ENCODE results near the gene MED13L. TPM values are rescaled to one million over a fixed set of nuclear protein-coding genes. Genes with fewer than 3 reads are reported as not detected.

MED13L gene
- total RNA-seq: 100 to 1,000 TPM; 248 to 387 (median 279) TPM

DNA sequence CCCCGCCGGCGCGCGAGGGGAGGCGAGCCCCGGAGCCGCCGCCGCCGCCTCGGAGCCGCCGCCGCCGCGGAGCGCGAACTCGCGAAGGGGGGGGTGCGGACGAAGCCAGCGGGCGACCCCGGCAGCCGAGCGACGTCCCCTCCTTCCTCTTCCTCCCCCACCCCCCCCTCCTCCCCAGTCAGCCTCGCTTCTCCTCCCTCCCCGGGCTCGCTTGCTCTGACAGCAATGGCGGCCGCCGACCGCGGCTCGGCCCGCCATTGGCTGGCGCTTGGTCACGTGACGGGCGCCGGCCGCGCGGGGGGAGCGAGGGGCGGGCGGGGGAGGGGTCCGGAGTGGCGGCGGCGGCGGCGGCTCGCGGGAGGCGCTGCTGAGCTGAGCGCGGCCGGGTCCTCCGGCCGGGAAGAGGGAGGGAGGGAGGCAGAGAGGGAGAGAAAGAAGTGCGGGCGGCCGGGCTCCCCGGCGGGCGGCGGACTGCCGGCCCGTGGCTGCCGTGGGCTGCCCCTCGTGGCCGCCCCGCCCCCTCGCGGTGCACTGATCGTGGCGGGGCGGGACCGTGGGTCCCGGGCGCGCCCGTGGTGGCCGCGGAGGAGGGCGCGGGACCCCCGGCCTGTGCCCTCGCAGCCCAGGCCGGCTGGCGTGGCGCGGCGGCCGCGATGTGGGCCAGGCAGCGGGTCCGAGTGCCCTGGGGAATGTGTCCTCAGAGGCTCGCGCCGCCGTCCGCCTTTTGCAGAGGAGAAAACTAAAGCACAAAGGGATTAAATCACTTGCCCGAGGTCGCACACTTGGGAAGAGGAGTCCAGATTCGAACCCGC lies at the start of gene MED13L:
Gene MED13L, minus strand, starts transcription at position 227 of the 812 bp plus-strand sequence. CDS start 562 bp downstream, outside the sequence.
- H3K27me3 ChIP-seq: no peaks in the 10 kb centered on the region
- peak within 1 kb of the TSS; percentile 97 to 100 for H3K27ac ChIP-seq
- no peaks in the 10 kb centered on the region for H3K4me1 ChIP-seq
- TF ChIP-seq POLR2A (IDR thresholded peaks at IDR 0.05): no peak
- peak in 2 of 3 donors; percentile 49 to 75 for TF ChIP-seq POLR2AphosphoS5 (IDR thresholded peaks at IDR 0.05)
- TF ChIP-seq, protein P1, sequence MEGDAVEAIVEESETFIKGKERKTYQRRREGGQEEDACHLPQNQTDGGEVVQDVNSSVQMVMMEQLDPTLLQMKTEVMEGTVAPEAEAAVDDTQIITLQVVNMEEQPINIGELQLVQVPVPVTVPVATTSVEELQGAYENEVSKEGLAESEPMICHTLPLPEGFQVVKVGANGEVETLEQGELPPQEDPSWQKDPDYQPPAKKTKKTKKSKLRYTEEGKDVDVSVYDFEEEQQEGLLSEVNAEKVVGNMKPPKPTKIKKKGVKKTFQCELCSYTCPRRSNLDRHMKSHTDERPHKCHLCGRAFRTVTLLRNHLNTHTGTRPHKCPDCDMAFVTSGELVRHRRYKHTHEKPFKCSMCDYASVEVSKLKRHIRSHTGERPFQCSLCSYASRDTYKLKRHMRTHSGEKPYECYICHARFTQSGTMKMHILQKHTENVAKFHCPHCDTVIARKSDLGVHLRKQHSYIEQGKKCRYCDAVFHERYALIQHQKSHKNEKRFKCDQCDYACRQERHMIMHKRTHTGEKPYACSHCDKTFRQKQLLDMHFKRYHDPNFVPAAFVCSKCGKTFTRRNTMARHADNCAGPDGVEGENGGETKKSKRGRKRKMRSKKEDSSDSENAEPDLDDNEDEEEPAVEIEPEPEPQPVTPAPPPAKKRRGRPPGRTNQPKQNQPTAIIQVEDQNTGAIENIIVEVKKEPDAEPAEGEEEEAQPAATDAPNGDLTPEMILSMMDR (IDR thresholded peaks at IDR 0.05): peak in 1 of 3 donors; percentile 41
- H3K4me3 ChIP-seq: peak within 1 kb of the TSS; percentile 70 to 98 (median 74)
- no peaks in the 10 kb centered on the region for H3K36me3 ChIP-seq
- H3K9me3 ChIP-seq: no peaks in the 10 kb centered on the region
- peak; percentile 88 to 89 for DNase-seq (ENCODE audit: low spot score in 2 of 2)
- intact Hi-C loops (cut with DNase I; ENCODE audit: low total_unique reads): no loop called here

DNA sequence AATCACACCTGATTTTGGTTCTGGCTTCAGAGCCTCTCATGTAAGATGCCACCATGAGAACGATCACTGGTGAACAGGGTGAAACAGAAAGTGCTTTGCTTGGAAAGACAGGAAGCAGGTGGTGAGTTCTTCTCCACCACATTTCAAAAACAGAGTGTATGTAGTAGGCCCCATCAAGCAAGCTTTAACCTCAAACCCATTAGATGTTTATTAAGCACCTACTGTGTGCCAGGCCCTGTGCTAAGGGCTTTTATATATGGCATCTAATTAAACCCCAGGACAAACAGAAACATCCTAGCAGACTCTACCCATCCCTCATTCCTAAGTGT lies 47.8 kb upstream of the MED13L start:
- Histone ChIP-seq H3K4me3 (no peak overlapping the region), H3K4me1 (peaks cover 0 to 7% of the 10 kb centered on the region in 2 donors), H3K27ac (peak overlapping the region in 1 of 2 donors; percentile 58), H3K9me3 (no peaks in the 10 kb centered on the region), H3K36me3 (no peaks in the 10 kb centered on the region), H3K27me3 (no peaks in the 10 kb centered on the region)
- no peak for DNase-seq (ENCODE audit: low spot score in 2 of 2)
- TF ChIP-seq POLR2AphosphoS5 (IDR thresholded peaks at IDR 0.05) (no peak), POLR2A (IDR thresholded peaks at IDR 0.05) (no peak)
- TF ChIP-seq, protein P1 (IDR thresholded peaks at IDR 0.05): no peak
- intact Hi-C loops (cut with DNase I; ENCODE audit: low total_unique reads): loop anchor here (2.0 kb wide), 1 partner anchor 54 kb away; no protein-coding TSS in a partner anchor

DNA sequence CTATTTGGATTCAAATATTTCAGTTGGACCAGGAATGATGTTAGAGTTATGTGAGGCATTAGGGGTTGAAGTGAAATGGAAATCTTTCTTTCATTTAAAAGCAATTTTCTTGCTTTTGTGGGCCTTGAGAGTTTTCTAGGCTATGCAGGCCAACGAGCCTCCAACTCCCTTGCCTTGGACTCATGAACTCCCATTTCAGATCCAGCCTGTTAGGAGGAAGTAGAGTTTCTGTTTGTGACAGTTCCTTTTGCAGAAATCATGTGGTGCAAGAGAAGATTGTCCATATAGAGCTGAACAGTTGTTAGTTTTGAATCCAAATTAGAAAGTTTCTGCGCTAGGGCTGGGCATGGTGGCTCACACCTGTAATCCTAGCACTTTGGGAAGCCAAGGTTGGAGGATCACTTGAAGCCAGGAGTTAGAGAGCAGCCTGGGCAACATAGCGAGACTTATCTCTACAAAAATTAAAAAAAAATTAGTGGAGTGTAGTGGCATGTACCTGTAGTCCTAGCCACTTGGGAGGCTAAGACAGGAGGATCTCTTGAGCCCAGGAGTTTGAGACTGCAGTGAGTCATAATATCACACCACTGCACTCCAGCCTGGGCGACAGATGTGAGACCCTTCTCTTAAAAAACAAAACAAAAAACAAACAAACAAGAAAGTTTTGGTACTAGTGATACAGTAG lies 47.3 kb upstream of the MED13L start:
- no peaks in the 10 kb centered on the region for H3K9me3 ChIP-seq
- H3K27ac ChIP-seq: peak overlapping the region; percentile 58 to 66
- intact Hi-C loops (cut with DNase I; ENCODE audit: low total_unique reads): loop anchor here (2.0 kb wide), 1 partner anchor 54 kb away; no protein-coding TSS in a partner anchor
- TF ChIP-seq, protein P1 (IDR thresholded peaks at IDR 0.05): no peak
- no peak for TF ChIP-seq POLR2AphosphoS5 (IDR thresholded peaks at IDR 0.05)
- no peak for TF ChIP-seq POLR2A (IDR thresholded peaks at IDR 0.05)
- H3K36me3 ChIP-seq: no peaks in the 10 kb centered on the region
- H3K4me1 ChIP-seq: peaks cover 0 to 7% of the 10 kb centered on the region in 2 donors
- no peak for DNase-seq (ENCODE audit: low spot score in 2 of 2)
- no peaks in the 10 kb centered on the region for H3K27me3 ChIP-seq
- no peak overlapping the region for H3K4me3 ChIP-seq

DNA sequence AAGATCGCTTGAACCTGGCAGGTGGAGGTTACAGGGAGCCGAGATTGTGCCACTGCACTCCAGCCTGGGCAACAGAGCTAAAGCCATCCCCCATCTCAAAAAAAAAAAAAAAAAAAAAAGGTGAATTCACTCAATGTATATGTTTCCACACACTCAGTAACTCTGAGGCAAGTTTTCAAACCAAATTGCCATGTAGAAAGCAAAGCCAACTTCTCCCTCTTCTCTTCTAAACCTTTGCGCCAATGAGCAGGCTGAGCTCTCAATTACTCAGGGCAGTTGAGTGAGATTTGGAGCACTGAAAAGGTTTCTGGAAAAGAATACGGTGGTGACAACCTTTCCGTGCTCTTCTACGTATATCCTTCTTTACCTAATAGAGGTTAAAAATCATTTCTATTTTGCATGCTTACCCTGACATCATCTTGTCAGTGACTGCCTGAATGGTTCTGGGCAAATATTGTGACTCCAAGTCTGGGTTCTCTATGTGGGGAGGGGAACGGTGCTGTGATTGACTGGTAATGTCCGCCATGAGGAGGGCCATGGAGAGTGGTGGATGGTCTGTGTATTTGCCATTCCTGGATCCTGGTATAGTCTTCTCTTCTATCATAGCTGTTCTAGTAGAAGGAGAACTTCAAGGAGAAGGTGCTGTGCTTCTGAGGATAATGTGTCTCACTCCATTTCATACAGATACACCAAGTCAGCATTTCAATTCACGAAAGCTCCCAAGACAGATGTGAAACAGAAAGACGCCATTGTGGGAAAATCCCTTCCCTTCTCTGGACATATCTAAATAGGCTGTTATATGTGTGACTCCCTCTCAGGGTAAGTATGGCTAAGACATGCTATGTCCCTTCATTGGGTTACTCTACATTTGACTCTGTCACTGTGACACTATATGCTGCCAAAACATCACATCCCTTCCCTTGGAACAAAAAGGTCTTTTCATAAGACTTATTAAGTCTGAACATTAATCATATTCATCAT lies 46.2 kb upstream of the MED13L start:
- H3K27ac ChIP-seq: peak overlapping the region in 1 of 2 donors; percentile 58
- intact Hi-C loops (cut with DNase I; ENCODE audit: low total_unique reads): loop anchor here (2.0 kb wide), 1 partner anchor 53 kb away; no protein-coding TSS in a partner anchor
- H3K36me3 ChIP-seq: no peaks in the 10 kb centered on the region
- H3K9me3 ChIP-seq: no peaks in the 10 kb centered on the region
- H3K4me1 ChIP-seq: peaks cover 5 to 10% of the 10 kb centered on the region in 2 donors
- H3K4me3 ChIP-seq: no peak overlapping the region
- no peaks in the 10 kb centered on the region for H3K27me3 ChIP-seq
- DNase-seq (ENCODE audit: low spot score in 2 of 2): no peak
- TF ChIP-seq POLR2A (IDR thresholded peaks at IDR 0.05) (no peak), POLR2AphosphoS5 (IDR thresholded peaks at IDR 0.05) (no peak)
- TF ChIP-seq, protein P1 (IDR thresholded peaks at IDR 0.05): no peak

Measured in breast epithelium (tissue), 4 donors.